Measurements from ENCODE around the gene IDH2. TPM values are rescaled to one million over a fixed set of nuclear protein-coding genes. Genes with fewer than 3 reads are reported as not detected.

IDH2 gene
- total RNA-seq, 4 donors from 2014 or later = 89.9 to 184 (median 119) TPM

- Histone ChIP-seq H3K4me1 (peaks cover 11 to 65% (median 19%) of the 10 kb centered on the region in 4 donors), H3K27me3 (no peaks in the 10 kb centered on the region), H3K27ac (peak overlapping the region in 3 of 4 donors; percentile 61 to 78 (median 75)), H3K36me3 (no peaks in the 10 kb centered on the region), H3K9me3 (no peaks in the 10 kb centered on the region), H3K4me3 (no peak overlapping the region)
- TF ChIP-seq CTCF (IDR thresholded peaks at IDR 0.05) (no peak), POLR2A (IDR thresholded peaks at IDR 0.05) (no peak)
- peak in 1 of 3 donors; percentile 22 for DNase-seq
Measured at GRCh38 chr15:90033448-90033847, 68.8 kb downstream of the IDH2 start.

Small RNA genes lying within 50 kb of the gene (small RNA-seq; reads per million reads assigned to genes)
- 0 reads per million in 2 donors for gene RF00066

Other genes with a start within 250 kb of the IDH2 start
- gene AP3S2, start 208.5 kb downstream of the IDH2 start, total RNA-seq = 100 to 1,000 TPM in 1 of 4 donors, 10 to 100 TPM in 3; 13.2 to 106 (median 63.5) TPM
- gene ARPIN, start 189.5 kb downstream of the IDH2 start, total RNA-seq = 10 to 100 TPM; 20.6 to 60.4 (median 50.7) TPM
- 10 to 100 TPM; 19.8 to 31.3 (median 23.2) TPM for gene ZNF710, start 101.1 kb downstream of the IDH2 start, total RNA-seq
- gene SEMA4B, start 98.9 kb upstream of the IDH2 start, total RNA-seq = 100 to 1,000 TPM in 2 of 4 donors, 10 to 100 TPM in 2; 63.2 to 147 (median 91.3) TPM
- 100 to 1,000 TPM in 3 of 4 donors, 10 to 100 TPM in 1; 71.0 to 166 (median 130) TPM for gene CIB1, start 131.5 kb upstream of the IDH2 start, total RNA-seq
- 10 to 100 TPM in 3 of 4 donors, 1 to 10 TPM in 1; 8.3 to 24.0 (median 19.6) TPM for gene GDPGP1, start 131.7 kb upstream of the IDH2 start, total RNA-seq
- not detected for gene TTLL13, start 147.1 kb upstream of the IDH2 start, total RNA-seq
- gene NGRN, start 163.2 kb upstream of the IDH2 start, total RNA-seq = 10 to 100 TPM; 33.5 to 48.7 (median 39.2) TPM
- 10 to 100 TPM in 1 of 4 donors, 1 to 10 TPM in 3; 4.0 to 11.7 (median 8.7) TPM for gene ZNF774, start 249.8 kb upstream of the IDH2 start, total RNA-seq